H1 (cell line): ENCODE measurements around the gene PM20D1. TPM values are rescaled to one million over a fixed set of nuclear protein-coding genes. Genes with fewer than 3 reads are reported as not detected.

Source experiments
- CTCF ChIA-PET: fragments of 300-600 bp; sonication (Branson Sonifier 250); formaldehyde crosslinking; loops from one replicate; lab custom pipeline; 2021; ENCODE audit not compliant: partially characterized antibody; lab: Charles Lee
- POLR2A ChIA-PET: fragments of 300-600 bp; sonication (Branson Sonifier 250); formaldehyde crosslinking; loops from one replicate; lab custom pipeline; 2021; ENCODE audit warnings: inconsistent platforms; ENCODE audit not compliant: partially characterized antibody; lab: Charles Lee
- DNase-seq, 2 experiments: peaks; one replicate each; pipeline versions ENCODE4 v3.0.0 to v3.0.0-alpha.2; 2010 to 2022; ENCODE audit warnings: low spot score in 2 of 2, low read depth in 1 of 2, mixed read lengths in 1 of 2
- FAIRE-seq: peaks from 2 replicates; lab custom pipeline; 2011; peaks lifted over from hg19 to GRCh38; lab: Jason Lieb, UNC
- H2AFZ ChIP-seq: 2 replicates; pipeline ENCODE4 v1.8.1; 2012; ENCODE audit warnings: low read length, inconsistent platforms
- H2AK5ac ChIP-seq: 2 replicates; pipeline ENCODE4 v1.6.1; 2013; ENCODE audit warnings: low read depth, low read length
- H2BK120ac ChIP-seq: replicated peaks from 2 replicates; pipeline ENCODE3; 2013; ENCODE audit warnings: low read depth, low read length, inconsistent platforms
- H2BK12ac ChIP-seq: 2 replicates; pipeline ENCODE4 v1.6.1; 2013; ENCODE audit warnings: low read depth, low read length
- H2BK15ac ChIP-seq: 2 replicates; pipeline ENCODE4 v1.6.1; 2013; ENCODE audit warnings: low read length
- H2BK20ac ChIP-seq: 2 replicates; pipeline ENCODE4 v1.6.1; 2013; ENCODE audit warnings: low read length
- H2BK5ac ChIP-seq: 2 replicates; pipeline ENCODE4 v1.6.1; 2013; ENCODE audit warnings: low read depth, low read length
- H3K14ac ChIP-seq: 2 replicates; pipeline ENCODE4 v1.6.1; 2013; ENCODE audit warnings: inconsistent platforms; ENCODE audit not compliant: insufficient read length
- H3K18ac ChIP-seq: 2 replicates; pipeline ENCODE4 v1.6.1; 2013; ENCODE audit warnings: low read length; ENCODE audit errors: extremely low read depth
- H3K23ac ChIP-seq: 2 replicates; pipeline ENCODE4 v1.6.1; 2013; ENCODE audit warnings: inconsistent platforms; ENCODE audit not compliant: insufficient read length
- H3K23me2 ChIP-seq: 2 replicates; pipeline ENCODE4 v1.6.1; 2013; ENCODE audit warnings: low read depth, low read length
- H3K27ac ChIP-seq: 2 replicates; pipeline ENCODE4 v1.6.1; 2011; ENCODE audit warnings: low read depth, low read length, inconsistent platforms
- H3K27me3 ChIP-seq, 4 experiments: replicated peaks in 1 of 4; 1 replicate in 1 of 4; 2 replicates in 3 of 4; pipeline versions ENCODE4 v1.6.1 to v1.8.1; 2011 to 2013; ENCODE audit warnings: low read length in 3 of 4, mild to moderate bottlenecking in 3 of 4, inconsistent platforms in 2 of 4, mixed read lengths in 2 of 4, moderate library complexity in 1 of 4; ENCODE audit not compliant: control insufficient read depth in 3 of 4, insufficient read depth in 3 of 4; ENCODE audit errors: extremely low read depth in 1 of 4
- H3K36me3 ChIP-seq, 4 experiments: 2 replicates each; pipeline versions ENCODE4 v1.6.1 to v1.8.1; 2011 to 2013; ENCODE audit warnings: mild to moderate bottlenecking in 4 of 4, low read length in 3 of 4, moderate library complexity in 2 of 4, control low read depth in 1 of 4, inconsistent platforms in 1 of 4; ENCODE audit not compliant: insufficient read depth in 4 of 4, control insufficient read depth in 2 of 4
- H3K4ac ChIP-seq: replicated peaks from 2 replicates; pipeline ENCODE3; 2013; ENCODE audit warnings: low read length, low read depth, mixed read lengths, inconsistent platforms; ENCODE audit not compliant: insufficient read length
- H3K4me1 ChIP-seq, 4 experiments: replicated peaks in 1 of 4; 1 replicate in 1 of 4; 2 replicates in 3 of 4; pipeline versions ENCODE4 v1.6.1 to v1.8.1; 2011 to 2013; ENCODE audit warnings: low read length in 3 of 4, inconsistent platforms in 2 of 4, mixed read lengths in 1 of 4; ENCODE audit not compliant: insufficient read depth in 4 of 4, control insufficient read depth in 3 of 4
- H3K4me2 ChIP-seq, 2 experiments: 2 replicates each; pipeline versions ENCODE4 v1.6.1 to v1.8.1; 2011 to 2013; ENCODE audit warnings: low read depth in 2 of 2, low read length in 2 of 2, control low read depth in 1 of 2, inconsistent platforms in 1 of 2, mild to moderate bottlenecking in 1 of 2; ENCODE audit not compliant: insufficient read depth in 1 of 2
- H3K4me3 ChIP-seq, 4 experiments: fragments of 200-600, 300-600 bp in 1 of 4; sonication (generic), shearing (Covaris generic), sonication (Bioruptor Twin) in 1 of 4; 2 replicates each; pipeline versions ENCODE4 v1.5.1 to v1.8.1; 2011 to 2016; ENCODE audit warnings: low read length in 4 of 4, low read depth in 3 of 4, control low read depth in 2 of 4, inconsistent platforms in 2 of 4, mild to moderate bottlenecking in 2 of 4, mixed read lengths in 1 of 4, moderate library complexity in 1 of 4; ENCODE audit not compliant: insufficient read depth in 2 of 4; ENCODE audit errors: extremely low read depth in 1 of 4
- H3K56ac ChIP-seq: replicated peaks from 2 replicates; pipeline ENCODE3; 2013; ENCODE audit warnings: low read depth, mild to moderate bottlenecking, mixed read lengths, low read length, inconsistent platforms; ENCODE audit not compliant: insufficient read length
- H3K79me1 ChIP-seq: 2 replicates; pipeline ENCODE4 v1.6.1; 2013; ENCODE audit warnings: low read depth, low read length, control low read depth
- H3K79me2 ChIP-seq, 2 experiments: 2 replicates each; pipeline versions ENCODE4 v1.6.1 to v1.8.1; 2012 to 2013; ENCODE audit warnings: low read length in 2 of 2, mild to moderate bottlenecking in 2 of 2, inconsistent platforms in 1 of 2; ENCODE audit not compliant: insufficient read depth in 2 of 2, control insufficient read depth in 1 of 2
- H3K9ac ChIP-seq, 4 experiments: replicated peaks in 1 of 4; 1 replicate in 1 of 4; 2 replicates in 3 of 4; pipeline versions ENCODE4 v1.6.1 to v1.8.1; 2011 to 2013; ENCODE audit warnings: low read depth in 3 of 4, low read length in 3 of 4, control low read depth in 2 of 4, mild to moderate bottlenecking in 2 of 4, moderate library complexity in 2 of 4, inconsistent platforms in 1 of 4; ENCODE audit errors: extremely low read depth in 1 of 4
- H3K9me3 ChIP-seq, 2 experiments: 2 replicates each; pipeline versions ENCODE4 v1.6.1 to v1.8.1; 2012 to 2013; ENCODE audit warnings: mild to moderate bottlenecking in 2 of 2, moderate library complexity in 2 of 2, control low read depth in 1 of 2, inconsistent platforms in 1 of 2, low read depth in 1 of 2, low read length in 1 of 2, mixed read lengths in 1 of 2; ENCODE audit not compliant: insufficient read depth in 2 of 2
- H4K20me1 ChIP-seq, 2 experiments: replicated peaks in 1 of 2; 2 replicates each; pipeline versions ENCODE3 to v1.8.1; 2011 to 2013; ENCODE audit warnings: inconsistent platforms in 2 of 2, low read length in 2 of 2, mild to moderate bottlenecking in 1 of 2; ENCODE audit not compliant: insufficient read depth in 2 of 2, control insufficient read depth in 1 of 2
- H4K5ac ChIP-seq: 2 replicates; pipeline ENCODE4 v1.6.1; 2013; ENCODE audit warnings: low read length, low read depth, mixed read lengths, inconsistent platforms; ENCODE audit not compliant: insufficient read length
- H4K8ac ChIP-seq: 2 replicates; pipeline ENCODE4 v1.8.0; 2013; ENCODE audit warnings: mild to moderate bottlenecking, moderate library complexity, low read length, inconsistent platforms; ENCODE audit not compliant: insufficient read depth; ENCODE audit errors: extremely low read depth
- H4K91ac ChIP-seq: replicated peaks from 2 replicates; pipeline ENCODE3; 2013; ENCODE audit warnings: low read length, mixed read lengths, inconsistent platforms; ENCODE audit not compliant: insufficient read length
- EP300 ChIP-seq, 2 experiments: IDR thresholded peaks; 1 replicate in 1 of 2; 2 replicates in 1 of 2; pipeline ENCODE4 v1.6.1; 2011 to 2012; ENCODE audit warnings: low read depth in 2 of 2, low read length in 2 of 2, mild to moderate bottlenecking in 2 of 2, borderline replicate concordance in 1 of 2, inconsistent platforms in 1 of 2, moderate library complexity in 1 of 2
- SP2 ChIP-seq: IDR thresholded peaks from 2 replicates; pipeline ENCODE4 v1.6.1; 2012; ENCODE audit warnings: mild to moderate bottlenecking, low read length, inconsistent platforms
- TCF12 ChIP-seq: IDR thresholded peaks from 2 replicates; pipeline ENCODE4 v1.6.1; 2011; ENCODE audit warnings: low read depth, mild to moderate bottlenecking, low read length
- polyA plus RNA-seq, 7 experiments: library from polyadenylated mRNA; depleted of rRNA in 3 of 7; stranded (reverse) in 5 of 7; unstranded in 2 of 7; fragments of >200 nt in 5 of 7; fragments of 200-250 nt in 2 of 7; gene quantifications; 1 replicate in 5 of 7; 2 replicates in 1 of 7; 4 replicates in 1 of 7; pipeline versions ENCODE4 v1.2.1 to v1.2.3, GENCODE V29; 2011 to 2013; ENCODE audit warnings: missing spikeins in 2 of 7, mixed read lengths in 2 of 7
- total RNA-seq: library from RNA; stranded (reverse); fragmentation: NEBNext Ultra II Directional; extraction: Animal tissue kit (Norgen Biotek cat#: 25700); gene quantifications from 2 replicates; pipeline ENCODE4 v1.2.1, GENCODE V29; 2021

PM20D1 gene
- total and polyA plus RNA-seq, 2 of the 8 experiments (the other 6 are each of a cell fraction or from before 2014, with no cell fraction given) = 0.05 TPM; not detected in 1

GRCh38 chr1:205856433-205856832 is 6.5 kb upstream of the PM20D1 start:
- CTCF ChIA-PET = interaction anchor here (1.0 to 1.7 kb wide), 2 partner anchors 49 to 65 kb away, joined by 3 to 6 read pairs; no protein-coding TSS in a partner anchor
- H3K27ac ChIP-seq = no peak overlapping the region
- TF ChIP-seq TCF12 (no peak), SP2 (no peak), EP300 (IDR thresholded peaks at IDR 0.05; ENCODE audit: borderline replicate concordance in 1 of 2, low read depth in 2 of 2, low read length in 2 of 2) (no peak)

More at GRCh38 chr1:205856433-205856832, 6.5 kb upstream of the PM20D1 start:
- Histone ChIP-seq H3K23me2 (no peaks in the 10 kb centered on the region), H2BK15ac (no peak overlapping the region), H3K4ac (no peak overlapping the region), H2AK5ac (no peak overlapping the region), H3K27me3 (no peaks in the 10 kb centered on the region), H2BK20ac (no peak overlapping the region), H3K79me2 (no peaks in the 10 kb centered on the region), H4K91ac (no peak overlapping the region), H4K20me1 (no peaks in the 10 kb centered on the region), H3K9ac (no peak overlapping the region), H3K14ac (no peak overlapping the region), H3K9me3 (peaks cover 0 to 3% of the 10 kb centered on the region in 2 experiments; a peak in 1 of 4 replicates), H3K36me3 (no peaks in the 10 kb centered on the region), H3K18ac (no peak overlapping the region), H4K5ac (no peak overlapping the region), H2BK12ac (no peak overlapping the region), H3K4me2 (no peak overlapping the region), H3K4me3 (no peak overlapping the region), H3K56ac (no peak overlapping the region), H4K8ac (no peak overlapping the region), H2BK5ac (no peak overlapping the region), H3K23ac (no peak overlapping the region), H2AFZ (no peak overlapping the region), H3K4me1 (no peaks in the 10 kb centered on the region), H3K79me1 (no peaks in the 10 kb centered on the region), H2BK120ac (no peak overlapping the region)
- DNase-seq (no peak), FAIRE-seq (no peak)
- POLR2A ChIA-PET = interaction anchor here (1.2 kb wide), 1 partner anchor 29 kb away, joined by 3 read pairs; no protein-coding TSS in a partner anchor
